Heart left ventricle (tissue), 16 donors: ENCODE data around the gene MDC1. TPM values are rescaled to one million over a fixed set of nuclear protein-coding genes. Genes with fewer than 3 reads are reported as not detected.

Experiments
- ATAC-seq, 4 donors: fragments of 200-7000 bp; cut with Tn5 transposase; one replicate each; pipeline ENCODE4 v1.9.1; 2020 to 2022; ENCODE audit warnings: moderate library complexity in 4 of 4, mild to moderate bottlenecking in 3 of 4, moderate number of reproducible peaks in 1 of 4
- DNase-seq, 5 donors: peaks; one replicate each; pipeline ENCODE4 v3.0.0-alpha.2; 2020
- H3K27ac ChIP-seq, 12 donors: fragments of 200-600 bp; sonication (generic) in 4 of 12; one replicate each; pipeline versions ENCODE4 v1.5.0 to v1.8.0; 2016 to 2022; ENCODE audit warnings: mild to moderate bottlenecking in 2 of 12
- H3K27me3 ChIP-seq, 9 donors: fragments of 200-600 bp; sonication (generic) in 2 of 9; one replicate each; pipeline versions ENCODE4 v1.5.1 to v1.8.0; 2016 to 2022; ENCODE audit warnings: mild to moderate bottlenecking in 3 of 9
- H3K36me3 ChIP-seq, 9 donors: fragments of 200-600 bp; sonication (generic) in 2 of 9; one replicate each; pipeline versions ENCODE4 v1.5.0 to v1.8.0; 2018 to 2022; ENCODE audit warnings: mild to moderate bottlenecking in 2 of 9
- H3K4me1 ChIP-seq, 12 donors: fragments of 200-600 bp; sonication (generic) in 4 of 12; one replicate each; pipeline versions ENCODE4 v1.5.0 to v1.8.0; 2016 to 2022; ENCODE audit warnings: mild to moderate bottlenecking in 3 of 12
- H3K4me3 ChIP-seq, 12 donors: fragments of 200-600 bp; sonication (generic) in 4 of 12; one replicate each; pipeline versions ENCODE4 v1.5.0 to v1.8.0; 2017 to 2022; ENCODE audit warnings: mild to moderate bottlenecking in 9 of 12, moderate library complexity in 4 of 12
- H3K9me3 ChIP-seq, 12 donors: fragments of 200-600 bp; sonication (generic) in 4 of 12; one replicate each; pipeline versions ENCODE4 v1.5.0 to v1.8.0; 2016 to 2022; ENCODE audit warnings: mild to moderate bottlenecking in 1 of 12
- CTCF ChIP-seq, 12 donors: fragments of 200-600 bp; sonication (generic) in 4 of 12; IDR thresholded peaks; one replicate each; pipeline versions ENCODE4 v1.5.0 to v1.8.0; 2018 to 2022; ENCODE audit warnings: antibody characterized with exemption in 12 of 12, mild to moderate bottlenecking in 5 of 12
- POLR2A ChIP-seq, 2 donors: fragments of 450-650 bp; IDR thresholded peaks; one replicate each; pipeline ENCODE4 v1.6.1; 2017; ENCODE audit warnings: antibody characterized with exemption in 2 of 2, mild to moderate bottlenecking in 2 of 2, moderate library complexity in 2 of 2
- WGBS, 4 donors: extraction: QIAGEN DNeasy Blood & Tissue Kit in 2 of 4; methylation state at CpG; one replicate each; pipeline versions ENCODE4 v1.1.5 to v1.1.7; 2013 to 2018; 5-methylcytosine and 5-hydroxymethylcytosine counted together
- intact Hi-C, 10 donors: fragments of 100-400 bp; cut with DNase I; formaldehyde crosslinking; loops; one replicate each; pipeline versions ENCODE4 v1.11.1 to v1.14.2; 2022
- polyA plus RNA-seq, 2 donors: library from polyadenylated mRNA; stranded (reverse); fragments of 200-250 nt; gene quantifications; one replicate each; pipeline ENCODE4 v1.2.3, GENCODE V29; 2013
- total RNA-seq, 9 donors: library from RNA; depleted of rRNA in 2 of 9; stranded (reverse); fragments of >200 nt in 2 of 9; fragmentation: NEBNext Ultra II Directional in 3 of 9; extraction: Animal tissue kit (Norgen Biotek cat#: 25700) in 3 of 9; gene quantifications; one replicate each; pipeline versions ENCODE4 v1.1.0 to v1.2.4, GENCODE V29; 2016 to 2023
- donor health status: ischemic (EF 13 %, LVEDD 7.1; RV severe dilation, severe dysfunction).
- donor health status: healthy with polysubstance abuse.
- donor health status: DM: no; HTN: yes; CAD: no.
- donor health status: DM: no; HTN: no; CAD: no.
- donor health status: ischemic (EF 25% LVEDD 6.9; RV normal size, moderate dysfunction).
- donor health status: ischemic (EF 25% LVEDD 5.7; RV mildly dilated, moderate dysfunction).
- donor health status: healthy.
- donor health status: DM: yes; HTN: yes; CAD: no.
- donor health status: ischemic (EF 35%, LVEDD 5.7; RV mildly dilated, moderate dysfunction).
- donor health status: nonischemic (EF 11% LVEDD 7.7; RV severe dilation, severe dysfunction).
- donor health status: DM: yes; HTN: yes; CAD: no.
- donor health status: PGD.
- donor health status: ischemic (EF 29% LVEDD 5.4; RV normal size, mild dysfunction).
- donor health status: nonischemic (EF 23%, LVEDD 6.1; RV moderate dilation, normal function).

The MDC1 gene
- total and polyA plus RNA-seq, 11 donors: 8.6 to 25.0 (median 16.0) TPM

DNA sequence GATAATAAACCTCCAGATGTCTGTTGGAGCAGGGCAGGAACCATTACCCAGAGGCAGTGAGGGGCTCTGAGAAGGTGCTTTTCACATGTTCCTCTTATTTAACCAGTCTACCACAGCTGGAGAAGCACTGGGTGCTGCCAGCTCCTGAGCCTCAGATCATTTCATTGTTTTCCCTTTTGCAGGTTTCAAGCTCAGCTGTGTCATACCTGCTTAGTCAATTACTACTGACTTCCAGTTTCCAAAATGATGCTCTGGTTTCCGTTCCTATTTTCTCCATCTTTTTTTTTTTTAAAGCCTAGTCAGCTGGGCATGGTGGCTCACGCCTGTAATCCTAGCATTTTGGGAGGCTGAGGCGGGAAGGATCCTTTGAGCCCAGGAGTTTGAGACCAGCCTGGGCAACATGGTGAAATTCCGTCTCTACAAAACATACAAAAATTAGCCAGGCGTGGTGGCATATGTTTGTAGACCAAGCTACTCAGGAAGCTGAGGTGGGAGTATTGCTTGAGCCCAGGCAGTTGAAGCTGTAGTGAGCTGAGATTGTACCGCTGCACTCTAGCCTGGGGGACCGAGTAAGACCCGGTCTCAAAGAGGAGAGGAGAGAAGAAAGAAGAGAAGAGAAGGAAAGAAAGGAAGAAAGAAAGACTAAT lies 18.7 kb upstream of the MDC1 start:
- DNase-seq: no peak
- Histone ChIP-seq H3K27me3 (no peaks in the 10 kb centered on the region), H3K4me3 (no peak overlapping the region), H3K4me1 (peaks cover 0 to 57% (median 32%) of the 10 kb centered on the region in 12 donors), H3K27ac (no peak overlapping the region), H3K9me3 (no peaks in the 10 kb centered on the region), H3K36me3 (peaks cover 0 to 100% (median 95%) of the 10 kb centered on the region in 9 donors)
- TF ChIP-seq POLR2A (IDR thresholded peaks at IDR 0.05) (no peak), CTCF (IDR thresholded peaks at IDR 0.05) (no peak)
- no peak for ATAC-seq
- 83 to 93% (median 85%) methylated on average over 8 of the region's 8 CpGs for WGBS, 4 donors
- intact Hi-C loops: loop anchor here in 1 of 10 donors (10.0 kb wide), 1 partner anchor 149 kb away; the partner anchor contains the start of gene DDR1

GRCh38 chr6:30732237-30732943 lies 15.3 kb upstream of the MDC1 start:
- H3K27ac ChIP-seq: no peak overlapping the region
- H3K36me3 ChIP-seq: peaks cover 0 to 100% (median 95%) of the 10 kb centered on the region in 9 donors
- intact Hi-C loops: loop anchor here in 1 of 10 donors (10.0 kb wide), 1 partner anchor 152 kb away; the partner anchor contains the start of gene DDR1
- WGBS, 4 donors: 93 to 95% (median 94%) methylated on average over 12 of the region's 12 CpGs
- DNase-seq (no peak), ATAC-seq (no peak)
- peaks cover 0 to 34% (median 19%) of the 10 kb centered on the region in 12 donors for H3K4me1 ChIP-seq
- no peak overlapping the region for H3K4me3 ChIP-seq
- H3K27me3 ChIP-seq: no peaks in the 10 kb centered on the region
- H3K9me3 ChIP-seq: no peaks in the 10 kb centered on the region
- TF ChIP-seq POLR2A (IDR thresholded peaks at IDR 0.05) (no peak), CTCF (IDR thresholded peaks at IDR 0.05) (no peak)

- H3K4me3 ChIP-seq: peak overlapping the region in 1 of 12 donors; percentile 30
- no peak for TF ChIP-seq POLR2A (IDR thresholded peaks at IDR 0.05)
- peak; percentile 50 to 75 (median 60) for TF ChIP-seq CTCF (IDR thresholded peaks at IDR 0.05)
- peaks cover 0 to 25% (median 12%) of the 10 kb centered on the region in 12 donors for H3K4me1 ChIP-seq
- H3K36me3 ChIP-seq: peaks cover 0 to 100% (median 95%) of the 10 kb centered on the region in 9 donors
- WGBS, 4 donors: 42 to 56% (median 44%) methylated on average over 30 of the region's 30 CpGs
- ATAC-seq (peak; percentile 58 to 85 (median 75)), DNase-seq (peak; percentile 65 to 82 (median 71))
- no peaks in the 10 kb centered on the region for H3K27me3 ChIP-seq
- peak overlapping the region in 5 of 12 donors; percentile 15 to 64 (median 29) for H3K27ac ChIP-seq
- H3K9me3 ChIP-seq: no peaks in the 10 kb centered on the region
- intact Hi-C loops: loop anchor here in 1 of 10 donors (2.0 to 10.0 kb wide), 2 partner anchors 52 to 154 kb away; partner anchors contain the start of gene DDR1
Observed at GRCh38 chr6:30730601-30731435, 13.7 kb upstream of the MDC1 start.
